ENCODE results near the gene ZGRF1.
"Not testable (repeated sequence)": the region's sequence is repeated elsewhere in the genome, so short reads cannot be mapped to it uniquely, and the experiment has no call there.

ZGRF1 gene

GRCh38 chr4:112636688-112637551 is at the start of gene ZGRF1, which contains the start of gene LARP7:
TSS of gene ZGRF1 (minus strand) at chr4:112636909. CDS start at chr4:112633176, 3,733 bp downstream.
TSS of gene LARP7 (plus strand) at chr4:112637143. CDS start at chr4:112644670, 7,527 bp downstream.
- peak; percentile 91 for DNase-seq

GRCh38 chr4:112680996-112681395 is 44.3 kb upstream of the ZGRF1 start:
- no peak for DNase-seq

- no peak for DNase-seq
These were observed 40.9 kb upstream of the ZGRF1 start for GRCh38 chr4:112677519-112678091.

GRCh38 chr4:112674376-112674775 is 37.7 kb upstream of the ZGRF1 start:
- no peak for DNase-seq

- no peak for DNase-seq
These were observed 37.0 kb upstream of the ZGRF1 start for GRCh38 chr4:112673686-112674085.

- no peak for DNase-seq
These were observed 36.4 kb upstream of the ZGRF1 start for GRCh38 chr4:112673076-112673475.

- no peak for DNase-seq
These were observed 31.4 kb upstream of the ZGRF1 start for GRCh38 chr4:112668131-112668530.

- no peak for DNase-seq
These were observed 27.9 kb upstream of the ZGRF1 start for GRCh38 chr4:112664611-112665010.

GRCh38 chr4:112656115-112656514 is 19.4 kb upstream of the ZGRF1 start:
- DNase-seq: not testable (repeated sequence)

- no peak for DNase-seq
These were observed 18.6 kb upstream of the ZGRF1 start for GRCh38 chr4:112655270-112655669.

- DNase-seq: no peak
These were observed 15.5 kb upstream of the ZGRF1 start for GRCh38 chr4:112652216-112652615.

- DNase-seq: no peak
These were observed 14.9 kb upstream of the ZGRF1 start for GRCh38 chr4:112651641-112652040.

GRCh38 chr4:112650332-112650731 is 13.6 kb upstream of the ZGRF1 start:
- DNase-seq: no peak

GRCh38 chr4:112649055-112649408 is 12.3 kb upstream of the ZGRF1 start:
- DNase-seq: no peak

GRCh38 chr4:112648263-112649054 is 11.8 kb upstream of the ZGRF1 start:
- DNase-seq: no peak

GRCh38 chr4:112647785-112648184 is 11.1 kb upstream of the ZGRF1 start:
- DNase-seq: no peak

GRCh38 chr4:112646632-112647537 is 10.2 kb upstream of the ZGRF1 start:
- DNase-seq: no peak

GRCh38 chr4:112645541-112646329 is 9.0 kb upstream of the ZGRF1 start:
- no peak for DNase-seq

- DNase-seq: not testable (repeated sequence)
These were observed 8.2 kb upstream of the ZGRF1 start for GRCh38 chr4:112644595-112645535.

- DNase-seq: no peak
These were observed 5.8 kb upstream of the ZGRF1 start for GRCh38 chr4:112642526-112642925.

- no peak for DNase-seq
These were observed 800 bp upstream of the ZGRF1 start for GRCh38 chr4:112637552-112637866.
